Fibroblast of skin of right biceps (primary cell): Measurements from ENCODE around the gene DIPK1B.

Experiments used
- DNase-seq: peaks from one replicate; pipeline ENCODE4 v3.0.0-alpha.2; 2013

Gene DIPK1B

DNA sequence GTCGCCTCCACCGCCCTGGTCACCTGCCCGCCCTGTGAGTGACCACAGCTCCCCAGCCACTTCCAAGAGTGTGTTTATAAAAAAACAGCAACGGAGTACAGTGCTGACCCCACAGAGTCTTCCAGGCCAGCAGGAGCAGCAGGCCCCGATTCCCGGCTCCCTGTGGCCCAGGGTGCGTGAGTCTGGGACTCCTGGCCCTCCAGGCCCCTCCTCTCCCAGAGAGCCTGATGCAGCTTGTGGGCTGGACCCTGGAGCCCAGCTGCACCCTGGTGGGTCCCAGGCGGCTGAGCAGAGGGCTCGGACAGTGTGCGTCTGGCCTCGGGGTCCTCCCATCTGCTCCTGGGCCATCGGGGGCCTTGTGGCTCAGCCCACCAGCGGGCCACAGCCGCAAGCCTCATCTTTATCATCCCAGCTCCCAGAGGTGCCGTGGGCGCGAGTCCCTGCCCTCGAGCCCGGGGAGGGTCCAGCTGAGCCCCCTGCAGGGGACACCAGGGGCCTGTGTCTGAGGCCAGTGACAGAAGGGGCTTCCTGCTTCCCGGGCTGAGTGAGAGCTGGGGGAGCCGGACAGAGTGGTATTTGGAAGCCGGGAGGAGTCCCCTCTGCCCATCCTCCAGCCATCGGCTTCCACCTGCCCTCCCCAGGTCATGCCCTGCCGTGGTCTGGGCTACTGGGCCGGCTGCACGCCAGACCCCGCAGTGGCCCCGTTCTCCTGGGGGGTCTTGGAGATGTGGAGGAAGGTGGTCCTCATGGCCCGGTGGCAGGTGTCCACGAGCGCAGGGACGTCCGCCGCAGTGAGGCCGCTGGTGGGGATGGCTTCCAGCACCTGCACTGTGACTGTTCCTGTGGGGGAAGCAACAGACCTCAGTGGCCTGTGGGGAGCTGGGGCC is 39.0 kb upstream of the DIPK1B start:
- no peak for DNase-seq

DNA sequence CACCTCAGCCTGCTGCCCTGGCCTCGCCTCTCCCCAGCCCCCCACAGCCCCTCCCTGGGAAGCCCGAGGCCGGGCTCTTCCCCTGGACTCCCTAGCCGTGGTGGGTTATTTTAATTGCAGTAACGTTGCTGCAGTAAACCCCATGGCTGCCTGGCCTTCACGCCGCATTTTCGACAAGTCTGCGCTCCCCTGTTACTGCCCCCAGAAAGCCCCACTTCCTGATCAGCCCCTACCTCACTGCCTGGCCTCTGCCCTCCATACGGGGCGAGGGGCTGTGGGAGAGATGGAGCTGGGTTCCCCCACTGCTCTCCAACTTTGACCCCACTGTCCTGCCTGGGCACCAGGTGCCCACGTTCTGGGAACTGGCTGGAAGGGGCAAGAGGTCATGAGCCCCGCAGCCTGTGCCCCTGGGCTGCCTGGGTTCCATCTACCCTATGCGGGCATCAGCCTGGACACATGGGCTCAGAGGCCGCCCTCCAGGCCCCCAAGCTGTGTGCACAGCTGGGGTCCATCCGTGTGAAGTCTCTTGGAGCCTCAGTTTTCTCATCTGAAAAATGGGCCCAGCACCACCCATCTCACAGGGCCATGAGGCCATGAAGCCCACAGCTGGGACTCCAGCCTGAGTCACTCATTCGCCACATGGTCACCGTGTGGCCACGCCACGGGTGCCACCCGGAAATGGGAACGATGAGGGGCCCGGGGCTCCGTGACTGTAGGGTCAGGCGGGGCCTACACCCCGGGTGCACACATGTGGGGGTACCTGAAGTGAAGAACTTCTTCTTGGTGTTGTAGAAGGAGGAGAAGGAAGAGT is 38.2 kb upstream of the DIPK1B start:
- DNase-seq: no peak

- DNase-seq: no peak
These were observed 37.5 kb upstream of the DIPK1B start for GRCh38 chr9:136674786-136675349.

DNA sequence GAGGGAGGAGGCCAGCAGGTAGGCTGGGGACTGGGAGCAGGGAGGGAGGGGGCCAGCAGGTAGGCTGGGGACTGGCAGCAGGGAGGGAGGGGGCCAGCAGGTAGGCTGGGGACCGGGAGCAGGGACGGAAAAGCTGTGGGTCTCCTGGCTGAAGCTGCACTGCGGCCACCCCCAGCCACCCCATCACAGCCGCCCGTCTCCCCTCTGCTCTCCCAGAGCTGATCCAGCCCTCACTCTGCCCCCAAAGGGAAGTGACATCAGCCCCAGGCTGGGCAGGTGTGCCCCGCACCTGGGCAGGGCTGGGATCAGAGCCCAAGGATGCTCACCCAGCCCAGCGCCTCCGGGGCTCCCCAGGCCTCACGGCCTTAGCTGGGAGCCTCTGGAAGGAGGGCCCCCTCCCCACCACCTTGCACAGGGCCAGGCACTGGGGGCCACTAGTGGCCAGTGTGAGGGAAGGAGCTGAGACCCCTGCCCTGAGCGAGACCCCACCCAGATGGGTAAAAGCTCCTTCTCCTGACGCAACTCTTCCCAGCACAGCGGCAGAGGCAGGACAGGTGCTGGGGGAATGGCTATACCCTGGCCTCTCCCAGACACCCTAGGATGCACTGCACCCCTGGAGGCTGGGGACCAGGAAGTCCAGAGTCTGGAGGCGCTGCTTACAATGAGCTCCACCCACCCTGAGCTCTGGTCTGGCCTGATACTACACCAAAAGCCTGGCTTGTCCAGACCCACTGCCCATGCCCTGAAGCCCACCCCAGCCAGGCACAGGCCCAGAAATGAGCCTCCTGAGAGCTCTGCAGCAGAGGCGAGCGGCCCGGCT is 36.7 kb upstream of the DIPK1B start:
- DNase-seq: no peak

GRCh38 chr9:136676297-136676794 is 36.0 kb upstream of the DIPK1B start:
- no peak for DNase-seq

- no peak for DNase-seq
These were observed 35.3 kb upstream of the DIPK1B start for GRCh38 chr9:136676920-136677686.

GRCh38 chr9:136678034-136678433 is 34.3 kb upstream of the DIPK1B start:
- no peak for DNase-seq

GRCh38 chr9:136678624-136679023 is 33.7 kb upstream of the DIPK1B start:
- no peak for DNase-seq

- DNase-seq: no peak
These were observed 32.9 kb upstream of the DIPK1B start for GRCh38 chr9:136679431-136679941.

DNA sequence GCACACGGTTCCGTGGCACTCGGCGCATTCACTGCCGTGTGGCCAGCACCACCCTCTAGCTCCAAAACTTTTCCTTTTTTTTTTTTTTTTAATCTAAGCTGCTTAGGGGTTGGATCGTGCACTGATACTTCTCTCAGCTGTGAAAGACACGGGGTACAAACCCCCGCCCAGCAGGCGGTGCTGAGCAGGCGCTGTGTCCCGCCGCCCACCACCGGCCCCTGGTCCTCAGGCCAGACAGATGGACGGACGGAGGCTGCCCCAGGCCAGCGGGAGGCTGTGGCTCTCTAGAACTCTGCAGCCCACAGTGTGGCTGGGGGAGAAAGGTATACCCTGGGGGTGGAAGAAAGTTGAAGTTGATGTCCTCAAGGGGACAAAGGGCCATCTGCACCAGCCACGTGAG is 31.3 kb upstream of the DIPK1B start:
- no peak for DNase-seq

- no peak for DNase-seq
These were observed 30.2 kb upstream of the DIPK1B start for GRCh38 chr9:136681945-136682699.

GRCh38 chr9:136682710-136683109 is 29.7 kb upstream of the DIPK1B start:
- no peak for DNase-seq

- no peak for DNase-seq
These were observed 29.1 kb upstream of the DIPK1B start for GRCh38 chr9:136683173-136683745.

DNA sequence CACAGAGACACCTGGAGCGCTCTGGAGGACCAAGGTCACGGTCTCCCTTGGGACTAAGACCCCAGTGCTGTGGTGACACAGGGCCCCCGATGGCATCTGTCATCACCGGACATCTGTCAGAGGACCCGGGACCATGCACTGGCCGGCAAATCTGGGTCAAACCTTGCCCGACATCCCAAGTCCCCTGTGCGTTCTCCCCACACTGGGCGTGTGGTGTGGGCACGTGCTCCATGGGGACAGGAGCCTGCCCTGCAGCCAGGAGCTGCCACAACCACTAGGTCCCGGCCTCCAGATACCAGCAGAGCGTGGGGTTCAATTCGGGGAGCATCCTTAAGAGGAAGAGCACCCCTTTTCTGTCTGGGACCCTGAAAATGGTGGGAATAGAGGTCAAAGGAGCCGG is 28.6 kb upstream of the DIPK1B start:
- no peak for DNase-seq

DNA sequence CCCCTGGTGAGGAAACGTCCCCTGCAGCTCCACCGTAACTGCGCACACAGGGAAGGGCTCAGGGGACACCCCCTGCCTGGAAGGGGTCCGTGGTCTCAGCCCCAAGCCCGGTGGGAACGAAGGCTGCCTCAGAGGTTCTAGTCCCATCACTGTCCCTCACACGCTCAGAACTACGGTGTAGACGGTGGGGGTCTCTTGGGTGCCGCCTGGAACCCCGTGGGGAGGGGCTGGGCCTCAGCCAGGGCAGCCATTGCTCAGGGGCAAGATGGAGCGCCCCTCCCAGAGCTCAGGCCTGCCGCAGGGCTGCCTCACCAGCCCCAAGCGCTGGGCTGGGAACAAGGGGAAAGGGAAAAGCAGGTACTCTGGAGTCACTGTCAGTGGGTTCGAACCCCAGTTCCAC is 28.0 kb upstream of the DIPK1B start:
- DNase-seq: no peak

- no peak for DNase-seq
These were observed 27.6 kb upstream of the DIPK1B start for GRCh38 chr9:136684799-136685198.

GRCh38 chr9:136685216-136685615 is 27.2 kb upstream of the DIPK1B start:
- DNase-seq: no peak

- DNase-seq: no peak
These were observed 26.4 kb upstream of the DIPK1B start for GRCh38 chr9:136685790-136686533.

DNA sequence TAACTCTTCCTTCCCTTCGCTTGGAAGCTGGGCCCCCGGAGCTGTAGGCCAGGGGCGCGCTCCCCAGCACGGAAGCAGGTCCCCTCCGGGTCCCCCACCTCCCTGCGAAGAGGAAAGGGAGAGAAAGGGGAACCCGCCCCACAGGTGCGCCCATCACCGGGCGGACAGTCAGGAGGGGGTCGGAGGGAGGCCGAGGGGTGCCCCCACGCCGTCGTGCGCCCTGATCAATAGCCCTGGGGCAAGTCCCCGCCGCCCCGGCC is 25.9 kb upstream of the DIPK1B start:
- no peak for DNase-seq
